Measurements from ENCODE around the gene CDH1. TPM values are rescaled to one million over a fixed set of nuclear protein-coding genes. Genes with fewer than 3 reads are reported as not detected.

CDH1 gene
- total RNA-seq, 1 donor = not detected

- no peak for TF ChIP-seq CTCF (IDR thresholded peaks at IDR 0.05; ENCODE audit: insufficient read depth, low read length)
- DNase-seq (ENCODE audit: low read depth) = no peak
- H3K4me3 ChIP-seq (ENCODE audit: low read depth, low read length) = no peak overlapping the region
Observed at GRCh38 chr16:68767581-68767980, 30.5 kb downstream of the CDH1 start.

DNA sequence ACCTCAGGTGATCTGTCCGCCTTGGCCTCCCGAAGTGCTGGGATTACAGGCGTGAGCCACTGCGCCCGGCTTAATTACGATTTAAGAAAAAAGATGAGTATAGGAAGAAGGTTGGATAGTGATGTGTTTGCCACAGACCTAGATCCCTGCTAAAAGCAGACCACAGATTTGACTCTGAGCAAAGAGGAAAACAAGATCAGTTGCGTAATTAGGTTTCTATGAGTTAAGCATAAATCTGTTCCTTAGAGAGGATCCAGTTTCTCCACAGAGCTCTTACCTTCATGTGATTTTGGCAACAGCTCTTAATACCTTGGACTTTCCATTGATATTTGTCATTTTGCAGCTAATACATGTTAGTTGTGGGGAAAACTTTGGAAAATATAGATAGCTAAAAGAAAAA is 31.1 kb downstream of the CDH1 start:
- TF ChIP-seq CTCF (IDR thresholded peaks at IDR 0.05; ENCODE audit: insufficient read depth, low read length) = no peak
- no peak overlapping the region for H3K4me3 ChIP-seq (ENCODE audit: low read depth, low read length)
- no peak for DNase-seq (ENCODE audit: low read depth)

GRCh38 chr16:68768771-68769170 is 31.7 kb downstream of the CDH1 start:
- no peak overlapping the region for H3K4me3 ChIP-seq (ENCODE audit: low read depth, low read length)
- TF ChIP-seq CTCF (IDR thresholded peaks at IDR 0.05; ENCODE audit: insufficient read depth, low read length) = no peak
- DNase-seq (ENCODE audit: low read depth) = no peak

DNA sequence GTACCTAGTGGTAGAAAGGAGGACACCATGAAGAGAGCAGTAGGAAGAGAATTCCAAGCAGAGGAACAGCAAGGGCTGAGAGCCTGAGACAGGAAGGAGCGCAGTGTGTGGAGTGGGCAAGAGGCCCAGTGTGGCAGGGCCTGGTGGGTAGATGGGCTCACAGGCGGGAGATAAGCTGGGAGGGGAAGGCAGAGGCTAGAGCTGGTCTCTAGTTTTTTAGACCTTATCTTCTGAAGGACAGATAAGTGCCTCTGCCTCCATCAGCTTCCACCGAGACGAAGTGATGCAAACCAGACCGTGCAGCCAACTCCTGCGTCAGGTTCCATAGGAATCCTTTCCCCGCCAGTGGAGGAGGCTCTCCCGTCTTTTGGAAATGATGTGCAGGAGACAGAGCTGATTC is 33.6 kb downstream of the CDH1 start:
- no peak for DNase-seq (ENCODE audit: low read depth)
- H3K4me3 ChIP-seq (ENCODE audit: low read depth, low read length) = no peak overlapping the region
- no peak for TF ChIP-seq CTCF (IDR thresholded peaks at IDR 0.05; ENCODE audit: insufficient read depth, low read length)

DNA sequence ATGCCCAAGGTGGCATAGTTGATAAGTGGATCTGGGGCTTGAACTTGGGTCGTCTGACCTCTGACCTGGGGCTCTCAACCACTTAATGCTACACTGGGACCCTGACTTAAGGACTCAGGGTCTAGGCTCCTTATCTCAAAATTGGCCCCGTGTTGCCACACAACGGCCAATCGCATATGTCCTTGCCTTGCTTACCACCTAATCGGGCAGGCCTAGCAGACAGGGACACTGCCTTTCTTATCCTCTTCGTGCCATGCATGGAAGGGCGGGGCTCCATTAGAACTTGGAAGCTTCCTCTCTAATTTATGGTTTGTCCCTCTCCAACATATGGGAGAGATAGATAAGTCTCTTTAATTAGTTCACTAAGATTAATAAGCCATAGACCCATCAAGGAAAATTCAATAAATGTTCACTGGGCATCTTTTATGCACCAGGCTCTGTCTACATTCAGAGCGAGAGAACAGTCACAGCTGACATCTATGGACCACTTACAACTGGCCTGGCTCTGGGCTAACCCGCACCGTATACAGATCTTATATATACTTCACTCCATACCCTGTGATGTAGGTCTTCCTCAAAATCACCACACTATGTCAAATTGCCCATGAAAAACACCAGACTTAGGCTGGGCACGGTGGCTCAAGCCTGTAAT is 35.1 kb downstream of the CDH1 start:
- DNase-seq (ENCODE audit: low read depth) = no peak
- TF ChIP-seq CTCF (IDR thresholded peaks at IDR 0.05; ENCODE audit: insufficient read depth, low read length) = no peak
- H3K4me3 ChIP-seq (ENCODE audit: low read depth, low read length) = no peak overlapping the region

GRCh38 chr16:68772871-68773270 is 35.8 kb downstream of the CDH1 start:
- TF ChIP-seq CTCF (IDR thresholded peaks at IDR 0.05; ENCODE audit: insufficient read depth, low read length) = no peak
- no peak for DNase-seq (ENCODE audit: low read depth)
- no peak overlapping the region for H3K4me3 ChIP-seq (ENCODE audit: low read depth, low read length)
